ENCODE results near the gene EIF4B.

DNA sequence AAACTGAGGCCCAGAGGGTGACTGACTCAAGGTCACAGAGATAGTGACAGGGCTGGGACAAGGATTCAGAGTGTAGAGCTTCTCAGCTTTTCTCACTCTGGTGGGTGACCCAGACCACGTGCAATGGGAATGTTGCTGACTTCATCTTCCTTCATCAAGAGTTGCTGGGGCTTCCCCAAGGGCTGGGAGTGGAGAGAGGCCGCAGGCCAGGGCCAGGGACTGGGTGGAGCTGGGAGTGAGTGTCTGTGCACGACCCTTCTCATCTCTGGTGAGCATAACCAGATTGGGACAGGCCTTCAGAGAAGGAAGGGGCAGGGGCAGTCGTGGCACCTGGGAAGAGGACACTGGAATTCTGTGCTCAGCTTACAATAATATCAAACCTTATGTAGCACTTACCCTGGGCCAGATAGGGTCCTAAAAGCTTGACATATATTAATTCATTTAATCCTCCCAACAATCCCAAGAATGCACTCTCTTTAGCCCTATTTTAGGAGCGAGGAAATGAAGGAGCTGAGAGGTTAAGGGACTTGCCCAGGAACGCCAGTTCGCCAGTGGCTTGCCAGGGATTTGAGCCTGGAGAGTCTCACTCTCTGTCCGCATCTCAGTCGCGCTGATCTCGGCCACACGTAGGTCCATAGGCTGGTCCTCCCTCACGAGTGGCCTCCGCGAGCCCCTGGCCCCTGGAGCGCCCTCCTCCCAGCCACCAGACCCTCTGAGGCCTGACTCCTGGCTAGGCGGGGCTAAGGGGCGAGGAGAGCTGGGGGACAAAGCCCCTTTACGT is 41.5 kb upstream of the EIF4B start:
- TF ChIP-seq, protein P1, sequence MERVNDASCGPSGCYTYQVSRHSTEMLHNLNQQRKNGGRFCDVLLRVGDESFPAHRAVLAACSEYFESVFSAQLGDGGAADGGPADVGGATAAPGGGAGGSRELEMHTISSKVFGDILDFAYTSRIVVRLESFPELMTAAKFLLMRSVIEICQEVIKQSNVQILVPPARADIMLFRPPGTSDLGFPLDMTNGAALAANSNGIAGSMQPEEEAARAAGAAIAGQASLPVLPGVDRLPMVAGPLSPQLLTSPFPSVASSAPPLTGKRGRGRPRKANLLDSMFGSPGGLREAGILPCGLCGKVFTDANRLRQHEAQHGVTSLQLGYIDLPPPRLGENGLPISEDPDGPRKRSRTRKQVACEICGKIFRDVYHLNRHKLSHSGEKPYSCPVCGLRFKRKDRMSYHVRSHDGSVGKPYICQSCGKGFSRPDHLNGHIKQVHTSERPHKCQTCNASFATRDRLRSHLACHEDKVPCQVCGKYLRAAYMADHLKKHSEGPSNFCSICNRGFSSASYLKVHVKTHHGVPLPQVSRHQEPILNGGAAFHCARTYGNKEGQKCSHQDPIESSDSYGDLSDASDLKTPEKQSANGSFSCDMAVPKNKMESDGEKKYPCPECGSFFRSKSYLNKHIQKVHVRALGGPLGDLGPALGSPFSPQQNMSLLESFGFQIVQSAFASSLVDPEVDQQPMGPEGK (CRISPR knock-in tag; IDR thresholded peaks at IDR 0.05; ENCODE audit: borderline replicate concordance) = no peak
- TF ChIP-seq CTCF (IDR thresholded peaks at IDR 0.05 in 2 of 3, conservative IDR thresholded peaks at IDR 0.05 in 1 of 3; ENCODE audit: insufficient read depth in 2 of 3, low read depth in 1 of 3, low read length in 3 of 3) (no peak), CBX5 (IDR thresholded peaks at IDR 0.05; ENCODE audit: borderline replicate concordance, low read depth) (no peak), ZNF263 (CRISPR knock-in tag; IDR thresholded peaks at IDR 0.05; ENCODE audit: borderline replicate concordance) (no peak), SNRNP70 (optimal IDR thresholded peaks at IDR 0.05; ENCODE audit: low read depth, low read length) (no peak), GTF2B (IDR thresholded peaks at IDR 0.05; ENCODE audit: extremely low read depth, insufficient read length) (no peak), PML (IDR thresholded peaks at IDR 0.05; ENCODE audit: low read length) (no peak), POLR2A (conservative IDR thresholded peaks at IDR 0.05) (no peak), MEIS2 (IDR thresholded peaks at IDR 0.05; ENCODE audit: partially characterized antibody) (no peak), MYNN (IDR thresholded peaks at IDR 0.05) (no peak), MYNN (CRISPR knock-in tag; IDR thresholded peaks at IDR 0.05) (no peak)
